DMS79 (cell line): ENCODE data around the gene TPGS1.

ENCODE experiments used
- DNase-seq: peaks from one replicate; lab custom pipeline; 2025; lab: John Stamatoyannopoulos, UW

The TPGS1 gene

GRCh38 chr19:518598-519231, 11.4 kb downstream of the TPGS1 start:
- DNase-seq = no peak

- DNase-seq = no peak
These were observed 12.2 kb downstream of the TPGS1 start for GRCh38 chr19:519449-519865.

- no peak for DNase-seq
These were observed 15.4 kb downstream of the TPGS1 start for GRCh38 chr19:522726-523125.

GRCh38 chr19:524062-524674, 16.9 kb downstream of the TPGS1 start:
- DNase-seq = peak; percentile 6

GRCh38 chr19:525029-525428, 17.7 kb downstream of the TPGS1 start:
- no peak for DNase-seq

- no peak for DNase-seq
These were observed 18.6 kb downstream of the TPGS1 start for GRCh38 chr19:525857-526419.

- DNase-seq = no peak
These were observed 23.1 kb downstream of the TPGS1 start for GRCh38 chr19:530134-531008.

GRCh38 chr19:531009-531752, 23.9 kb downstream of the TPGS1 start:
- peak; percentile 64 for DNase-seq

- DNase-seq = no peak
These were observed 24.7 kb downstream of the TPGS1 start, which contains the start of gene CDC34 for GRCh38 chr19:531753-532560. Gene CDC34, plus strand, starts transcription at chr19:531760. Its CDS starts 172 bp downstream, at chr19:531932.

- DNase-seq = peak; percentile 21
These were observed 25.5 kb downstream of the TPGS1 start for GRCh38 chr19:532561-533363.

GRCh38 chr19:533364-534058, 26.2 kb downstream of the TPGS1 start:
- DNase-seq = no peak

GRCh38 chr19:534088-534487, 26.8 kb downstream of the TPGS1 start:
- DNase-seq = no peak

GRCh38 chr19:535017-535835, 27.9 kb downstream of the TPGS1 start:
- DNase-seq = no peak

- DNase-seq = no peak
These were observed 29.0 kb downstream of the TPGS1 start for GRCh38 chr19:536031-536880.

GRCh38 chr19:536881-537404, 29.6 kb downstream of the TPGS1 start:
- DNase-seq = no peak

- no peak for DNase-seq
These were observed 31.5 kb downstream of the TPGS1 start for GRCh38 chr19:538641-539428.
